ENCODE measurements around the gene FMR1.

Gene FMR1

GRCh38 chrX:147935156-147935758 lies 23.5 kb downstream of the FMR1 start:
- H3K27me3 ChIP-seq (replicated peaks), result no peaks in the 10 kb centered on the region
- in situ Hi-C loops (cut with HindIII; ENCODE audit: low pct_ligation_motif_present, low sequenced_read_pairs), result no loop called here
- H3K36me3 ChIP-seq (replicated peaks), result no peaks in the 10 kb centered on the region
- H3K4me3 ChIP-seq (ENCODE audit: low read depth, low read length), result no peak overlapping the region
- no peak overlapping the region for H3K27ac ChIP-seq
- TF ChIP-seq CTCF (IDR thresholded peaks at IDR 0.05; ENCODE audit: low read depth, low read length, missing control alignments), result no peak
- peak; percentile 6 for DNase-seq

DNA sequence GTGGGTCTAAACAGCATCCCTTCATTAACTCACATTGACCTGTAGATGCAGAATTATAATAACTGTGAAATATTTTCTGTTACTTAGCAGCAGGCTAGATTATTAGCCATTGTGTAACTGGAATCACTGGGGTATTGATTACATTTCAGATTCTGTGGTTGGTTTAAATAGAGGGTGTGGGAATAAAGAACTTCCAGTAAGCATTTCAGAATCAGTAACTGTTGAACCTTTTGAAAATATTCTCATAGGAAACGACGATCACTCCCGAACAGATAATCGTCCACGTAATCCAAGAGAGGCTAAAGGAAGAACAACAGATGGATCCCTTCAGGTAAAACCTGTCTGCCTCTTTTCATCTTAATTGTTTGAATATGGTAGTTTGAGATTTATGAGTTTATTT lies 33.6 kb downstream of the FMR1 start:
- Histone ChIP-seq H3K36me3 (replicated peaks) (peaks cover 2% of the 10 kb centered on the region), H3K27ac (no peak overlapping the region), H3K27me3 (replicated peaks) (no peaks in the 10 kb centered on the region), H3K4me3 (ENCODE audit: low read depth, low read length) (no peak overlapping the region)
- TF ChIP-seq CTCF (IDR thresholded peaks at IDR 0.05; ENCODE audit: low read depth, low read length, missing control alignments), result no peak
- in situ Hi-C loops (cut with HindIII; ENCODE audit: low pct_ligation_motif_present, low sequenced_read_pairs), result no loop called here
- DNase-seq, result no peak

DNA sequence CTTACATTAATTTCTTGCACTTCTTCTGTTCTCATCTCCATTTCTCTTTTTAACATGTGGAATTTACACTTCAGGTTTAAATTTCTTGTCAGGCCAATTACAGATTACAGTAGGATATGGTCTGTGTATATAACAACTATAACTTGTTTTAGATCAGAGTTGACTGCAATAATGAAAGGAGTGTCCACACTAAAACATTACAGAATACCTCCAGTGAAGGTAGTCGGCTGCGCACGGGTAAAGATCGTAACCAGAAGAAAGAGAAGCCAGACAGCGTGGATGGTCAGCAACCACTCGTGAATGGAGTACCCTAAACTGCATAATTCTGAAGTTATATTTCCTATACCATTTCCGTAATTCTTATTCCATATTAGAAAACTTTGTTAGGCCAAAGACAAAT lies 36.8 kb downstream of the FMR1 start:
- Histone ChIP-seq H3K27ac (no peak overlapping the region), H3K36me3 (replicated peaks) (peaks cover 2% of the 10 kb centered on the region), H3K27me3 (replicated peaks) (no peaks in the 10 kb centered on the region), H3K4me3 (ENCODE audit: low read depth, low read length) (no peak overlapping the region)
- TF ChIP-seq CTCF (IDR thresholded peaks at IDR 0.05; ENCODE audit: low read depth, low read length, missing control alignments), result no peak
- in situ Hi-C loops (cut with HindIII; ENCODE audit: low pct_ligation_motif_present, low sequenced_read_pairs), result no loop called here
- no peak for DNase-seq

- Histone ChIP-seq H3K36me3 (replicated peaks) (peaks cover 2% of the 10 kb centered on the region), H3K27ac (no peak overlapping the region), H3K4me3 (ENCODE audit: low read depth, low read length) (no peak overlapping the region), H3K27me3 (replicated peaks) (no peaks in the 10 kb centered on the region)
- no peak for DNase-seq
- TF ChIP-seq CTCF (IDR thresholded peaks at IDR 0.05; ENCODE audit: low read depth, low read length, missing control alignments), result no peak
- in situ Hi-C loops (cut with HindIII; ENCODE audit: low pct_ligation_motif_present, low sequenced_read_pairs), result no loop called here
Measured at GRCh38 chrX:147950352-147950751, 38.6 kb downstream of the FMR1 start.

DNA sequence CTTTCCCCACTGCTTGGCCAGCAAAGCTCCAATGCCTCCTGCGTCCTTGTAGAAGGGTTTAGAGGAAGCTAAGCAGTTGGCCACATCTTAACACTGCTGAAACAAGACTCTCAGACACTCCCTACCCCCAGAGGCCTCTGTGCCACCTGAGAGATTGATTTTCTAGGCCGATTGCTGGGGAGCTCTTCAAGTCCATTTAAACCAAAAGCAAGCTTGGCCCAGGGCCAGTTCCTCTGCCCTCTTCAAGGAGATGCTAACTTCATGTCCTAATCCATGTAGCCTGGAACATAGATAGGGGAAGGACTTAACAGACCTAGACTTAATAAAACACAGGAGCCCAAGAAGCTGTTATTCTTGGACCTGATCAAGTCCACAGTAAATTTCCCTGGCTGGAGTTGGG lies 42.3 kb downstream of the FMR1 start:
- TF ChIP-seq CTCF (IDR thresholded peaks at IDR 0.05; ENCODE audit: low read depth, low read length, missing control alignments), result no peak
- no peak for DNase-seq
- Histone ChIP-seq H3K27me3 (replicated peaks) (no peaks in the 10 kb centered on the region), H3K4me3 (ENCODE audit: low read depth, low read length) (no peak overlapping the region), H3K36me3 (replicated peaks) (no peaks in the 10 kb centered on the region), H3K27ac (no peak overlapping the region)
- in situ Hi-C loops (cut with HindIII; ENCODE audit: low pct_ligation_motif_present, low sequenced_read_pairs), result no loop called here

- no peaks in the 10 kb centered on the region for H3K27me3 ChIP-seq (replicated peaks)
- no peak for DNase-seq
- TF ChIP-seq CTCF (IDR thresholded peaks at IDR 0.05; ENCODE audit: low read depth, low read length, missing control alignments), result no peak
- no peak overlapping the region for H3K4me3 ChIP-seq (ENCODE audit: low read depth, low read length)
- in situ Hi-C loops (cut with HindIII; ENCODE audit: low pct_ligation_motif_present, low sequenced_read_pairs), result no loop called here
- H3K36me3 ChIP-seq (replicated peaks), result no peaks in the 10 kb centered on the region
- no peak overlapping the region for H3K27ac ChIP-seq
Measured at GRCh38 chrX:147957291-147957690, 45.6 kb downstream of the FMR1 start.

Data from brain microvascular endothelial cell (primary cell).